Epithelial cell of esophagus (primary cell): ENCODE data around the gene CHST11.

Experiments used
- DNase-seq: peaks from one replicate; pipeline ENCODE4 v3.0.0; 2010; ENCODE audit warnings: low read depth
- H3K4me3 ChIP-seq: 2 replicates; pipeline ENCODE4 v1.5.1; 2011; ENCODE audit warnings: mild to moderate bottlenecking, low read length, control low read depth
- TF ChIP-seq, protein P1 (sequence below): IDR thresholded peaks from 2 replicates; pipeline ENCODE4 v1.5.1; 2011; ENCODE audit warnings: low read depth, mild to moderate bottlenecking, low read length, control low read depth, inconsistent platforms; ENCODE audit not compliant: insufficient read depth; ENCODE audit errors: missing control alignments

CHST11 gene

DNA sequence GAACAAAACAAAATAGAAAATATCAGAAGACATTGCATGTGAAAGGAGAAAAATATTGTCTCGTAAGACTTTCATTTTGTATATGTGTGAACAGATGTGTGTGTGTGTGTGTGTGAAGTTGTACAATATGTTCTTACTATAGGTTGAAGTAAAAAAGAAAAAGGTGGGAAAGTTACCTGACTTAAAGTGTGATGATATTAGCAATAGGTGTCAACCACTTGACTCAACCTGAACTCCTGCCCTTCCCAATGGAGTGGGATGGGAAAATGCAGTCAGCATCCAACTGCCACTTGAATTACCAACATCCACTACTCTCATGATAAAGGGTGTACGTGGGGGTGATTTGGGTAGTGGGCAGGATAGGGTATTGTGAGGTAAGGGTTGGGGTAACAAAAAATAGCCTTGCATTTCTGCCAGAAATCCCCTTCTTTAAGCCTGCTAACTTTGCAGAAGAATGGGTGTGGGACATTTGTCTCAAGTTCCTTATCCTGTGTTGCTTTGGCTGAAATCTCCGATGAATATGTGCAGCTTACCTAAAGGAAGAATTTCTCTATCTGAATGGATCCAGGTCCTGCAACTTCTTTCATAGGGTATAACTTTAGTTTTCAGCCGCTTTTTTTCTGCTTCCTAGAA, 181.6 kb downstream of the CHST11 start:
- TF ChIP-seq, protein P1, sequence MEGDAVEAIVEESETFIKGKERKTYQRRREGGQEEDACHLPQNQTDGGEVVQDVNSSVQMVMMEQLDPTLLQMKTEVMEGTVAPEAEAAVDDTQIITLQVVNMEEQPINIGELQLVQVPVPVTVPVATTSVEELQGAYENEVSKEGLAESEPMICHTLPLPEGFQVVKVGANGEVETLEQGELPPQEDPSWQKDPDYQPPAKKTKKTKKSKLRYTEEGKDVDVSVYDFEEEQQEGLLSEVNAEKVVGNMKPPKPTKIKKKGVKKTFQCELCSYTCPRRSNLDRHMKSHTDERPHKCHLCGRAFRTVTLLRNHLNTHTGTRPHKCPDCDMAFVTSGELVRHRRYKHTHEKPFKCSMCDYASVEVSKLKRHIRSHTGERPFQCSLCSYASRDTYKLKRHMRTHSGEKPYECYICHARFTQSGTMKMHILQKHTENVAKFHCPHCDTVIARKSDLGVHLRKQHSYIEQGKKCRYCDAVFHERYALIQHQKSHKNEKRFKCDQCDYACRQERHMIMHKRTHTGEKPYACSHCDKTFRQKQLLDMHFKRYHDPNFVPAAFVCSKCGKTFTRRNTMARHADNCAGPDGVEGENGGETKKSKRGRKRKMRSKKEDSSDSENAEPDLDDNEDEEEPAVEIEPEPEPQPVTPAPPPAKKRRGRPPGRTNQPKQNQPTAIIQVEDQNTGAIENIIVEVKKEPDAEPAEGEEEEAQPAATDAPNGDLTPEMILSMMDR: no peak
- no peak for DNase-seq

GRCh38 chr12:104638851-104639240, 182.1 kb downstream of the CHST11 start:
- DNase-seq: no peak
- H3K4me3 ChIP-seq: no peak overlapping the region
- TF ChIP-seq, protein P1: no peak

More for the DNA sequence above, 181.6 kb downstream of the CHST11 start:
- no peak overlapping the region for H3K4me3 ChIP-seq

DNA sequence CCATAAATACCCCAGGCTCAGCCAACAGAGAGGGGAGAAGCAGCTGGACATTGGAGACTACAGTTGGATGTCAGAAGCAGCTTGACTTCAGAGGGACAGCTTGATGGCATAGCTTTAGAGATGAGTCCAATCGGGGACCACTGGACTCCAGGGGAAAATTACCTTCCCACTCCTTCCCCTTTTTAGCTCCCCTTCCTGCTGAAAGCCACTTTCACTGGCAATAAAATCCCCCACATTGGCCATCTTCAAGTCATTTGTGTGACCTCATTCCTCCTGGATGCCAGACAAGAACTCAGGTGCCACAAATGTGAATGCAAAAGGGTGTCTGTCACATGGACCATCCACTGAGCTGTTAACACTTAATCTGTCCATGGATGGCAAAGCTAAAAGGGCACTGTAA, 184.2 kb downstream of the CHST11 start:
- DNase-seq: no peak
- H3K4me3 ChIP-seq: no peak overlapping the region
- TF ChIP-seq, protein P1: no peak

- H3K4me3 ChIP-seq: no peak overlapping the region
- DNase-seq: no peak
- TF ChIP-seq, protein P1: no peak
Observed at GRCh38 chr12:104641862-104642261, 185.1 kb downstream of the CHST11 start.

GRCh38 chr12:104643093-104643818, 186.5 kb downstream of the CHST11 start:
- H3K4me3 ChIP-seq: no peak overlapping the region
- TF ChIP-seq, protein P1: no peak
- DNase-seq: no peak

- DNase-seq: no peak
- TF ChIP-seq, protein P1: no peak
- no peak overlapping the region for H3K4me3 ChIP-seq
Observed at GRCh38 chr12:104643819-104644669, 187.3 kb downstream of the CHST11 start.
